H1 (cell line): ENCODE measurements around the gene GSG1L. TPM values are rescaled to one million over a fixed set of nuclear protein-coding genes. Genes with fewer than 3 reads are reported as not detected.
A peak's percentile ranks its signal among the peaks of the same experiment; 100 is the strongest.

ENCODE experiments used
- CTCF ChIA-PET: fragments of 300-600 bp; sonication (Branson Sonifier 250); formaldehyde crosslinking; loops from one replicate; lab custom pipeline; 2021; ENCODE audit not compliant: partially characterized antibody; lab: Charles Lee
- POLR2A ChIA-PET: fragments of 300-600 bp; sonication (Branson Sonifier 250); formaldehyde crosslinking; loops from one replicate; lab custom pipeline; 2021; ENCODE audit warnings: inconsistent platforms; ENCODE audit not compliant: partially characterized antibody; lab: Charles Lee
- DNase-seq, 2 experiments: peaks; one replicate each; pipeline versions ENCODE4 v3.0.0 to v3.0.0-alpha.2; 2010 to 2022; ENCODE audit warnings: low spot score in 2 of 2, low read depth in 1 of 2, mixed read lengths in 1 of 2
- FAIRE-seq: peaks from 2 replicates; lab custom pipeline; 2011; peaks lifted over from hg19 to GRCh38; lab: Jason Lieb, UNC
- H2AFZ ChIP-seq: 2 replicates; pipeline ENCODE4 v1.8.1; 2012; ENCODE audit warnings: low read length, inconsistent platforms
- H2AK5ac ChIP-seq: 2 replicates; pipeline ENCODE4 v1.6.1; 2013; ENCODE audit warnings: low read depth, low read length
- H2BK120ac ChIP-seq: replicated peaks from 2 replicates; pipeline ENCODE3; 2013; ENCODE audit warnings: low read depth, low read length, inconsistent platforms
- H2BK12ac ChIP-seq: 2 replicates; pipeline ENCODE4 v1.6.1; 2013; ENCODE audit warnings: low read depth, low read length
- H2BK15ac ChIP-seq: 2 replicates; pipeline ENCODE4 v1.6.1; 2013; ENCODE audit warnings: low read length
- H2BK20ac ChIP-seq: 2 replicates; pipeline ENCODE4 v1.6.1; 2013; ENCODE audit warnings: low read length
- H2BK5ac ChIP-seq: 2 replicates; pipeline ENCODE4 v1.6.1; 2013; ENCODE audit warnings: low read depth, low read length
- H3K14ac ChIP-seq: 2 replicates; pipeline ENCODE4 v1.6.1; 2013; ENCODE audit warnings: inconsistent platforms; ENCODE audit not compliant: insufficient read length
- H3K18ac ChIP-seq: 2 replicates; pipeline ENCODE4 v1.6.1; 2013; ENCODE audit warnings: low read length; ENCODE audit errors: extremely low read depth
- H3K23ac ChIP-seq: 2 replicates; pipeline ENCODE4 v1.6.1; 2013; ENCODE audit warnings: inconsistent platforms; ENCODE audit not compliant: insufficient read length
- H3K23me2 ChIP-seq: 2 replicates; pipeline ENCODE4 v1.6.1; 2013; ENCODE audit warnings: low read depth, low read length
- H3K27ac ChIP-seq: 2 replicates; pipeline ENCODE4 v1.6.1; 2011; ENCODE audit warnings: low read depth, low read length, inconsistent platforms
- H3K27me3 ChIP-seq, 4 experiments: replicated peaks in 1 of 4; 1 replicate in 1 of 4; 2 replicates in 3 of 4; pipeline versions ENCODE4 v1.6.1 to v1.8.1; 2011 to 2013; ENCODE audit warnings: low read length in 3 of 4, mild to moderate bottlenecking in 3 of 4, inconsistent platforms in 2 of 4, mixed read lengths in 2 of 4, moderate library complexity in 1 of 4; ENCODE audit not compliant: control insufficient read depth in 3 of 4, insufficient read depth in 3 of 4; ENCODE audit errors: extremely low read depth in 1 of 4
- H3K36me3 ChIP-seq, 4 experiments: 2 replicates each; pipeline versions ENCODE4 v1.6.1 to v1.8.1; 2011 to 2013; ENCODE audit warnings: mild to moderate bottlenecking in 4 of 4, low read length in 3 of 4, moderate library complexity in 2 of 4, control low read depth in 1 of 4, inconsistent platforms in 1 of 4; ENCODE audit not compliant: insufficient read depth in 4 of 4, control insufficient read depth in 2 of 4
- H3K4ac ChIP-seq: replicated peaks from 2 replicates; pipeline ENCODE3; 2013; ENCODE audit warnings: low read length, low read depth, mixed read lengths, inconsistent platforms; ENCODE audit not compliant: insufficient read length
- H3K4me1 ChIP-seq, 4 experiments: replicated peaks in 1 of 4; 1 replicate in 1 of 4; 2 replicates in 3 of 4; pipeline versions ENCODE4 v1.6.1 to v1.8.1; 2011 to 2013; ENCODE audit warnings: low read length in 3 of 4, inconsistent platforms in 2 of 4, mixed read lengths in 1 of 4; ENCODE audit not compliant: insufficient read depth in 4 of 4, control insufficient read depth in 3 of 4
- H3K4me2 ChIP-seq, 2 experiments: 2 replicates each; pipeline versions ENCODE4 v1.6.1 to v1.8.1; 2011 to 2013; ENCODE audit warnings: low read depth in 2 of 2, low read length in 2 of 2, control low read depth in 1 of 2, inconsistent platforms in 1 of 2, mild to moderate bottlenecking in 1 of 2; ENCODE audit not compliant: insufficient read depth in 1 of 2
- H3K4me3 ChIP-seq, 4 experiments: fragments of 200-600, 300-600 bp in 1 of 4; sonication (generic), shearing (Covaris generic), sonication (Bioruptor Twin) in 1 of 4; 2 replicates each; pipeline versions ENCODE4 v1.5.1 to v1.8.1; 2011 to 2016; ENCODE audit warnings: low read length in 4 of 4, low read depth in 3 of 4, control low read depth in 2 of 4, inconsistent platforms in 2 of 4, mild to moderate bottlenecking in 2 of 4, mixed read lengths in 1 of 4, moderate library complexity in 1 of 4; ENCODE audit not compliant: insufficient read depth in 2 of 4; ENCODE audit errors: extremely low read depth in 1 of 4
- H3K56ac ChIP-seq: replicated peaks from 2 replicates; pipeline ENCODE3; 2013; ENCODE audit warnings: low read depth, mild to moderate bottlenecking, mixed read lengths, low read length, inconsistent platforms; ENCODE audit not compliant: insufficient read length
- H3K79me1 ChIP-seq: 2 replicates; pipeline ENCODE4 v1.6.1; 2013; ENCODE audit warnings: low read depth, low read length, control low read depth
- H3K79me2 ChIP-seq, 2 experiments: 2 replicates each; pipeline versions ENCODE4 v1.6.1 to v1.8.1; 2012 to 2013; ENCODE audit warnings: low read length in 2 of 2, mild to moderate bottlenecking in 2 of 2, inconsistent platforms in 1 of 2; ENCODE audit not compliant: insufficient read depth in 2 of 2, control insufficient read depth in 1 of 2
- H3K9ac ChIP-seq, 4 experiments: replicated peaks in 1 of 4; 1 replicate in 1 of 4; 2 replicates in 3 of 4; pipeline versions ENCODE4 v1.6.1 to v1.8.1; 2011 to 2013; ENCODE audit warnings: low read depth in 3 of 4, low read length in 3 of 4, control low read depth in 2 of 4, mild to moderate bottlenecking in 2 of 4, moderate library complexity in 2 of 4, inconsistent platforms in 1 of 4; ENCODE audit errors: extremely low read depth in 1 of 4
- H3K9me3 ChIP-seq, 2 experiments: 2 replicates each; pipeline versions ENCODE4 v1.6.1 to v1.8.1; 2012 to 2013; ENCODE audit warnings: mild to moderate bottlenecking in 2 of 2, moderate library complexity in 2 of 2, control low read depth in 1 of 2, inconsistent platforms in 1 of 2, low read depth in 1 of 2, low read length in 1 of 2, mixed read lengths in 1 of 2; ENCODE audit not compliant: insufficient read depth in 2 of 2
- H4K20me1 ChIP-seq, 2 experiments: replicated peaks in 1 of 2; 2 replicates each; pipeline versions ENCODE3 to v1.8.1; 2011 to 2013; ENCODE audit warnings: inconsistent platforms in 2 of 2, low read length in 2 of 2, mild to moderate bottlenecking in 1 of 2; ENCODE audit not compliant: insufficient read depth in 2 of 2, control insufficient read depth in 1 of 2
- H4K5ac ChIP-seq: 2 replicates; pipeline ENCODE4 v1.6.1; 2013; ENCODE audit warnings: low read length, low read depth, mixed read lengths, inconsistent platforms; ENCODE audit not compliant: insufficient read length
- H4K8ac ChIP-seq: 2 replicates; pipeline ENCODE4 v1.8.0; 2013; ENCODE audit warnings: mild to moderate bottlenecking, moderate library complexity, low read length, inconsistent platforms; ENCODE audit not compliant: insufficient read depth; ENCODE audit errors: extremely low read depth
- H4K91ac ChIP-seq: replicated peaks from 2 replicates; pipeline ENCODE3; 2013; ENCODE audit warnings: low read length, mixed read lengths, inconsistent platforms; ENCODE audit not compliant: insufficient read length
- CTCF ChIP-seq, 3 experiments: IDR thresholded peaks; 1 replicate in 2 of 3; 2 replicates in 1 of 3; pipeline versions ENCODE4 v1.5.1 to v1.6.1; 2011; ENCODE audit warnings: low read length in 3 of 3, mild to moderate bottlenecking in 3 of 3, inconsistent platforms in 2 of 3, low read depth in 1 of 3, moderate library complexity in 1 of 3; ENCODE audit not compliant: insufficient read depth in 1 of 3; ENCODE audit errors: control extremely low read depth in 1 of 3
- KDM4A ChIP-seq: IDR thresholded peaks from one replicate; pipeline ENCODE4 v1.7.1; 2012; ENCODE audit warnings: low read depth, mild to moderate bottlenecking, moderate library complexity, low read length, inconsistent platforms; ENCODE audit not compliant: severe bottlenecking
- KDM5A ChIP-seq: fragments of 200-600 bp; IDR thresholded peaks from 2 replicates; pipeline ENCODE4 v1.7.1; 2012; ENCODE audit warnings: mild to moderate bottlenecking, low read length, inconsistent platforms, mixed read lengths
- RAD21 ChIP-seq, 2 experiments: IDR thresholded peaks in 1 of 2; conservative IDR thresholded peaks in 1 of 2; 2 replicates each; pipeline ENCODE4 v1.6.1; 2011; ENCODE audit warnings: low read depth in 2 of 2, low read length in 2 of 2, improper control_type of control experiment in 1 of 2, inconsistent platforms in 1 of 2, mild to moderate bottlenecking in 1 of 2, moderate library complexity in 1 of 2
- SIN3A ChIP-seq, 2 experiments: IDR thresholded peaks in 1 of 2; conservative IDR thresholded peaks in 1 of 2; 2 replicates each; pipeline ENCODE4 v1.6.1; 2011 to 2012; ENCODE audit warnings: low read length in 2 of 2, improper control_type of control experiment in 1 of 2, low read depth in 1 of 2, mild to moderate bottlenecking in 1 of 2
- SIX5 ChIP-seq: IDR thresholded peaks from 2 replicates; pipeline ENCODE4 v1.6.1; 2011; ENCODE audit warnings: mild to moderate bottlenecking, low read depth, low read length
- SUZ12 ChIP-seq: fragments of 200-600 bp; sonication (generic); IDR thresholded peaks from 2 replicates; pipeline ENCODE4 v1.6.1; 2012; ENCODE audit warnings: mild to moderate bottlenecking, inconsistent platforms, low read length, moderate library complexity, mixed read lengths
- WGBS, 2 experiments: shearing (Covaris generic) in 1 of 2; methylation state at CpG; one replicate each; pipeline versions ENCODE4 v1.1.6 to v1.1.7; 2013 to 2015; ENCODE audit warnings: low lambda C conversion rate in 2 of 2, mixed read lengths in 2 of 2, inconsistent platforms in 1 of 2, low coverage in 1 of 2, missing lambda C conversion rate in 1 of 2; ENCODE audit not compliant: insufficient replicate concordance in 2 of 2, insufficient coverage in 1 of 2, insufficient read length in 1 of 2; ENCODE audit errors: extremely low coverage in 1 of 2, missing lambda C conversion rate in 1 of 2; 5-methylcytosine and 5-hydroxymethylcytosine counted together
- long read RNA-seq, 2 experiments: library from RNA in 1 of 2; library from capped mRNA in 1 of 2; stranded (forward); transcript quantifications; one replicate each; pipeline ENCODE4 v2.0.0, GENCODE V29; 2021; ENCODE audit warnings: inconsistent platforms in 1 of 2
- polyA minus RNA-seq, 3 experiments: library from RNA; depleted of rRNA, polyadenylated mRNA; stranded (reverse); fragments of >200 nt; gene quantifications; 1 replicate in 2 of 3; 2 replicates in 1 of 3; pipeline ENCODE4 v1.2.3, GENCODE V29; 2011
- polyA plus RNA-seq, 7 experiments: library from polyadenylated mRNA; depleted of rRNA in 3 of 7; stranded (reverse) in 5 of 7; unstranded in 2 of 7; fragments of >200 nt in 5 of 7; fragments of 200-250 nt in 2 of 7; gene quantifications; 1 replicate in 5 of 7; 2 replicates in 1 of 7; 4 replicates in 1 of 7; pipeline versions ENCODE4 v1.2.1 to v1.2.3, GENCODE V29; 2011 to 2013; ENCODE audit warnings: missing spikeins in 2 of 7, mixed read lengths in 2 of 7
- total RNA-seq: library from RNA; stranded (reverse); fragmentation: NEBNext Ultra II Directional; extraction: Animal tissue kit (Norgen Biotek cat#: 25700); gene quantifications from 2 replicates; pipeline ENCODE4 v1.2.1, GENCODE V29; 2021

GSG1L gene
- 0.71 and 0.90 TPM in 2 replicates for total RNA-seq
- 1.1 and 1.5 TPM in 2 replicates for polyA plus RNA-seq (2011; rRNA removed)
- polyA plus RNA-seq (2011; cell fraction: cytosol; rRNA removed), result 1.2 TPM
- polyA plus RNA-seq (2011; cell fraction: nucleus; rRNA removed), result 1.2 TPM
- 0.52 to 0.87 TPM (median 0.72 TPM) in 3 of 4 replicates, not detected in the other for polyA plus RNA-seq (2012, experiment 1 of 2)
- polyA plus RNA-seq (2012, experiment 2 of 2), result 0.52 TPM
- polyA plus RNA-seq (2013, experiment 1 of 2), result 0.36 TPM
- polyA plus RNA-seq (2013, experiment 2 of 2), result 0.22 TPM
- 0.50 and 0.93 TPM in 2 replicates for polyA minus RNA-seq (2011; rRNA and poly(A)+ RNA removed)
- not detected for polyA minus RNA-seq (2011; cell fraction: cytosol; rRNA and poly(A)+ RNA removed)
- polyA minus RNA-seq (2011; cell fraction: nucleus; rRNA and poly(A)+ RNA removed), result 0.30 TPM
- long read RNA-seq, experiment 1, result 0 reads
- long read RNA-seq, experiment 2, partial matches to known transcripts, result 0 of 1 reads
- long read RNA-seq, experiment 2, other reads (novel, unspliced or antisense), result 0 of 1 reads

DNA sequence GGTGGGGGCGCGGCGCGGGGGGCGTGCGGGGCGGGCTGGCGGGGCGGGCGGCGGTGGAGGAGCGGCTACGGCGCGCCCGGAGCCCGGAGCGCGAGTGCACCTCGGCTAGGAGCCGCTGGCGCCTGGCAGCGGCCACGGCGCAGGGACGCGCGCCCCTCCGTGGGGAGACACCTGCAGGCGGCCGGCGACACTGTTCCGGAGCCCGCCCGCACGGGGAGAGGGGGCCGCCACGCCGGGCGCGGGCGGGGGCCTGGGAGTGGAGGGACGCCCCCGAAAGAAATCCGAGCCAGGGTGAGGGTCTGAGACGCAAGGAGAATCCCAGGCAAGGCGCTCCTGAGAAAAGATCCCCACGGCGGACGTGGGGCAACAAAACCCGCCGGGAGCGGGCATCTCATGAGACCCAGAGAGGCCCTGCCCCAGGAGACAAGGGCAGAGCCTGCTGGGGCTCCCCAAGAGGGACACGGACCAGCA is at the start of gene GSG1L:
TSS of gene GSG1L (minus strand) at position 124 of the 471 bp plus-strand sequence. CDS start 290 bp downstream, outside the sequence.
- H3K18ac ChIP-seq, result no peak within 1 kb of the TSS; the same call in 1 of the 2 replicates
- H3K4me3 ChIP-seq, result peak within 1 kb of the TSS; percentile 35 to 63 (median 45)
- H4K20me1 ChIP-seq, result no peaks in the 10 kb centered on the region
- no peak for TF ChIP-seq SIX5
- TF ChIP-seq KDM4A, result peak; percentile 34
- peak in 1 of 3 experiments; percentile 37; a peak in 1 of 4 replicates for TF ChIP-seq CTCF (IDR thresholded peaks at IDR 0.05; ENCODE audit: control extremely low read depth in 1 of 3, insufficient read depth in 1 of 3, low read depth in 1 of 3, low read length in 3 of 3)
- TF ChIP-seq SUZ12, result peak; percentile 41; the same call in 1 of the 2 replicates
- TF ChIP-seq KDM5A, result no peak
- peak in 1 of 2 experiments; percentile 21; a peak in 1 of 4 replicates for TF ChIP-seq RAD21 (IDR thresholded peaks at IDR 0.05 in 1 of 2, conservative IDR thresholded peaks at IDR 0.05 in 1 of 2; ENCODE audit: low read depth in 2 of 2, low read length in 2 of 2)
- no peak for TF ChIP-seq SIN3A (conservative IDR thresholded peaks at IDR 0.05 in 1 of 2, IDR thresholded peaks at IDR 0.05 in 1 of 2; ENCODE audit: low read depth in 1 of 2, low read length in 2 of 2)
- no peak within 1 kb of the TSS for H3K23ac ChIP-seq
- no peaks in the 10 kb centered on the region; a peak in 2 of 8 replicates for H3K36me3 ChIP-seq
- H3K4me1 ChIP-seq, result peaks cover 0 to 3% (median under 1%) of the 10 kb centered on the region in 4 experiments; a peak in 3 of 7 replicates
- peaks cover 10% of the 10 kb centered on the region; the same call in 1 of the 2 replicates for H3K23me2 ChIP-seq
- DNase-seq (no peak), FAIRE-seq (no peak)
- no peaks in the 10 kb centered on the region for H3K79me2 ChIP-seq
- H3K27me3 ChIP-seq, result peaks cover 23 to 49% (median 42%) of the 10 kb centered on the region in 4 experiments
- no peak within 1 kb of the TSS for H2BK15ac ChIP-seq
- no peak within 1 kb of the TSS for H2BK12ac ChIP-seq
- CTCF ChIA-PET, result interaction anchor here (1.0 to 1.3 kb wide), 5 partner anchors 90 to 365 kb away, joined by 3 to 6 read pairs (median 3); no protein-coding TSS in a partner anchor
- H3K79me1 ChIP-seq, result no peaks in the 10 kb centered on the region
- peak within 1 kb of the TSS; percentile 71 to 83 for H3K4me2 ChIP-seq
- no peak within 1 kb of the TSS for H2BK5ac ChIP-seq
- no peak within 1 kb of the TSS for H4K91ac ChIP-seq
- no peak within 1 kb of the TSS for H2AK5ac ChIP-seq
- peak within 1 kb of the TSS; percentile 53 for H4K8ac ChIP-seq
- WGBS, 2 experiments, result 15% methylated on average over 11 of the region's 54 CpGs; no CpG with 5 or more reads in 1 of the 2 experiments
- H3K9me3 ChIP-seq, result no peaks in the 10 kb centered on the region
- H3K14ac ChIP-seq, result no peak within 1 kb of the TSS
- no peak within 1 kb of the TSS for H3K9ac ChIP-seq
- no peak within 1 kb of the TSS for H2BK120ac ChIP-seq
- no peak within 1 kb of the TSS for H2BK20ac ChIP-seq
- H2AFZ ChIP-seq, result no peak within 1 kb of the TSS
- POLR2A ChIA-PET, result no interaction called here
- no peak within 1 kb of the TSS for H3K27ac ChIP-seq
- no peak within 1 kb of the TSS for H4K5ac ChIP-seq
- no peak within 1 kb of the TSS for H3K56ac ChIP-seq
- H3K4ac ChIP-seq, result no peak within 1 kb of the TSS
